IMR-90 (cell line): ENCODE measurements around the gene DDHD1. TPM values are rescaled to one million over a fixed set of nuclear protein-coding genes. Genes with fewer than 3 reads are reported as not detected.

Source experiments
- ATAC-seq: fragments of 200-7000 bp; cut with Tn5 transposase; 2 replicates; pipeline ENCODE4 v1.9.1; 2020; ENCODE audit warnings: low read depth, mild to moderate bottlenecking, moderate library complexity
- BruUV-seq: library from RNA; stranded (reverse); fragments of 400-500 nt; replicated peaks from 2 replicates; lab custom pipeline; 2021; lab: Mats Ljungman, UMichigan
- CTCF ChIA-PET: fragments of 300-600 bp; formaldehyde crosslinking; extraction: SDS; loops from one replicate; lab custom pipeline; 2021; ENCODE audit warnings: antibody characterized with exemption; lab: Yijun Ruan, JAX
- POLR2A ChIA-PET: fragments of 300-600 bp; sonication (Branson Sonifier 250); formaldehyde crosslinking; loops from one replicate; lab custom pipeline; 2022; ENCODE audit warnings: antibody characterized with exemption; ENCODE audit not compliant: unreplicated experiment; lab: Charles Lee
- DNase-seq: peaks from one replicate; pipeline ENCODE4 v3.0.0; 2013
- H2AFZ ChIP-seq: replicated peaks from 2 replicates; pipeline ENCODE3; 2013; ENCODE audit warnings: low read length, mild to moderate bottlenecking; ENCODE audit not compliant: poor library complexity
- H2AK5ac ChIP-seq: 2 replicates; pipeline ENCODE4 v1.6.1; 2013; ENCODE audit warnings: low read depth, low read length, inconsistent platforms
- H2AK9ac ChIP-seq: replicated peaks from 2 replicates; pipeline ENCODE3; 2013; ENCODE audit warnings: mild to moderate bottlenecking, low read depth, low read length, moderate library complexity; ENCODE audit not compliant: poor library complexity
- H2BK120ac ChIP-seq: 2 replicates; pipeline ENCODE4 v1.6.1; 2013; ENCODE audit warnings: low read depth, low read length, inconsistent platforms
- H2BK15ac ChIP-seq: 3 replicates; pipeline ENCODE4 v1.6.1; 2013; ENCODE audit warnings: low read depth, low read length, inconsistent platforms
- H2BK20ac ChIP-seq: 2 replicates; pipeline ENCODE4 v1.6.1; 2013; ENCODE audit warnings: low read depth, mild to moderate bottlenecking, inconsistent platforms, low read length, moderate library complexity
- H2BK5ac ChIP-seq: 2 replicates; pipeline ENCODE4 v1.6.1; 2013; ENCODE audit warnings: mild to moderate bottlenecking, low read depth, low read length, inconsistent platforms; ENCODE audit not compliant: poor library complexity, severe bottlenecking
- H3K14ac ChIP-seq: replicated peaks from 2 replicates; pipeline ENCODE4 v1.6.1; 2013; ENCODE audit warnings: low read depth, low read length, inconsistent platforms
- H3K18ac ChIP-seq: 2 replicates; pipeline ENCODE4 v1.6.1; 2013; ENCODE audit warnings: low read depth, low read length, control low read depth
- H3K23ac ChIP-seq: 2 replicates; pipeline ENCODE4 v1.6.1; 2013; ENCODE audit warnings: low read depth, low read length, inconsistent platforms
- H3K27ac ChIP-seq: 2 replicates; pipeline ENCODE4 v1.5.1; 2013; ENCODE audit warnings: mild to moderate bottlenecking, control low read depth, low read length; ENCODE audit not compliant: insufficient read depth
- H3K27me3 ChIP-seq: 2 replicates; pipeline ENCODE4 v1.6.1; 2013; ENCODE audit warnings: low read length; ENCODE audit not compliant: control insufficient read depth, insufficient read depth
- H3K36me3 ChIP-seq: 2 replicates; pipeline ENCODE4 v1.6.1; 2013; ENCODE audit warnings: low read length, mixed read lengths; ENCODE audit not compliant: control insufficient read depth, insufficient read depth
- H3K4ac ChIP-seq: 2 replicates; pipeline ENCODE4 v1.6.1; 2013; ENCODE audit warnings: low read depth, low read length, inconsistent platforms
- H3K4me1 ChIP-seq: 2 replicates; pipeline ENCODE4 v1.6.1; 2013; ENCODE audit warnings: low read length, mixed read lengths; ENCODE audit not compliant: control insufficient read depth, insufficient read depth
- H3K4me2 ChIP-seq: 2 replicates; pipeline ENCODE4 v1.6.1; 2013; ENCODE audit warnings: low read depth, mild to moderate bottlenecking, control low read depth, low read length, moderate library complexity
- H3K4me3 ChIP-seq: 2 replicates; pipeline ENCODE4 v1.5.1; 2013; ENCODE audit warnings: low read depth, mild to moderate bottlenecking, control low read depth, low read length, moderate library complexity; ENCODE audit not compliant: insufficient read depth
- H3K56ac ChIP-seq: 2 replicates; pipeline ENCODE4 v1.6.1; 2013; ENCODE audit warnings: low read length, inconsistent platforms; ENCODE audit not compliant: insufficient read depth; ENCODE audit errors: extremely low read depth
- H3K79me1 ChIP-seq, 2 experiments: 2 replicates each; pipeline ENCODE4 v1.6.1; 2013; ENCODE audit warnings: low read length in 2 of 2, inconsistent platforms in 1 of 2, low read depth in 1 of 2
- H3K9ac ChIP-seq: 2 replicates; pipeline ENCODE4 v1.6.1; 2013; ENCODE audit warnings: low read depth, low read length, control low read depth
- H3K9me1 ChIP-seq: 2 replicates; pipeline ENCODE4 v1.6.1; 2013; ENCODE audit warnings: low read length, inconsistent platforms; ENCODE audit not compliant: insufficient read depth
- H3K9me3 ChIP-seq: 2 replicates; pipeline ENCODE4 v1.6.1; 2013; ENCODE audit warnings: low read length; ENCODE audit not compliant: control insufficient read depth, insufficient read depth
- H4K20me1 ChIP-seq: 2 replicates; pipeline ENCODE4 v1.6.1; 2013; ENCODE audit warnings: low read length, inconsistent platforms; ENCODE audit not compliant: insufficient read depth
- H4K5ac ChIP-seq: 2 replicates; pipeline ENCODE4 v1.6.1; 2013; ENCODE audit warnings: mild to moderate bottlenecking, low read depth, low read length, control low read depth
- H4K8ac ChIP-seq, 2 experiments: 2 replicates each; pipeline ENCODE4 v1.6.1; 2013; ENCODE audit warnings: low read depth in 2 of 2, low read length in 2 of 2, control low read depth in 1 of 2, inconsistent platforms in 1 of 2
- H4K91ac ChIP-seq: 2 replicates; pipeline ENCODE4 v1.6.1; 2013; ENCODE audit warnings: low read depth, low read length, inconsistent platforms; ENCODE audit not compliant: insufficient read depth
- BHLHE40 ChIP-seq: fragments of 150-350 bp; IDR thresholded peaks from 2 replicates; pipeline ENCODE4 v1.6.1; 2016; ENCODE audit warnings: mild to moderate bottlenecking, low read depth, low read length
- CEBPB ChIP-seq: IDR thresholded peaks from 2 replicates; pipeline ENCODE4 v1.6.1; 2012; ENCODE audit warnings: low read depth, low read length, improper control_type of control experiment
- CHD1 ChIP-seq: IDR thresholded peaks from 2 replicates; pipeline ENCODE4 v1.6.1; 2012; ENCODE audit warnings: low read depth, low read length, improper control_type of control experiment
- FOS ChIP-seq: fragments of 150-350 bp; IDR thresholded peaks from 2 replicates; pipeline ENCODE4 v1.6.1; 2016; ENCODE audit warnings: low read depth, low read length
- MAFK ChIP-seq: IDR thresholded peaks from 2 replicates; pipeline ENCODE4 v1.6.1; 2012; ENCODE audit warnings: low read depth, low read length, improper control_type of control experiment
- MAZ ChIP-seq: IDR thresholded peaks from 2 replicates; pipeline ENCODE4 v1.6.1; 2012; ENCODE audit warnings: low read depth, mild to moderate bottlenecking, low read length, improper control_type of control experiment, moderate library complexity, borderline replicate concordance
- MXI1 ChIP-seq: IDR thresholded peaks from 2 replicates; pipeline ENCODE4 v1.6.1; 2012; ENCODE audit warnings: low read depth, mild to moderate bottlenecking, low read length, moderate library complexity, borderline replicate concordance
- NFE2L2 ChIP-seq: fragments of 150-350 bp; IDR thresholded peaks from 2 replicates; pipeline ENCODE4 v1.6.1; 2016; ENCODE audit warnings: low read depth, mild to moderate bottlenecking, low read length
- POLR2A ChIP-seq: IDR thresholded peaks from 2 replicates; pipeline ENCODE4 v1.6.1; 2012; ENCODE audit warnings: mild to moderate bottlenecking, low read depth, low read length
- RAD21 ChIP-seq: IDR thresholded peaks from 2 replicates; pipeline ENCODE4 v1.6.1; 2012; ENCODE audit warnings: low read length, improper control_type of control experiment
- RCOR1 ChIP-seq: IDR thresholded peaks from 2 replicates; pipeline ENCODE4 v1.6.1; 2012; ENCODE audit warnings: mild to moderate bottlenecking, low read length, improper control_type of control experiment; ENCODE audit not compliant: insufficient replicate concordance
- RFX5 ChIP-seq: IDR thresholded peaks from 2 replicates; pipeline ENCODE4 v1.8.0; 2012; ENCODE audit warnings: low read depth, mild to moderate bottlenecking, low read length, moderate library complexity
- SMC3 ChIP-seq: fragments of 150-350 bp; IDR thresholded peaks from 2 replicates; pipeline ENCODE4 v1.6.1; 2016; ENCODE audit warnings: low read depth, mild to moderate bottlenecking, antibody characterized with exemption, low read length, moderate library complexity
- WGBS, 2 experiments: methylation state at CpG; one replicate each; pipeline versions ENCODE4 v1.1.5 to v1.1.7; 2013; ENCODE audit warnings: missing lambda C conversion rate in 2 of 2; ENCODE audit not compliant: insufficient read length in 1 of 2; ENCODE audit errors: extremely low coverage in 2 of 2; 5-methylcytosine and 5-hydroxymethylcytosine counted together
- dilution Hi-C: fragments of 300-500 bp; cut with HindIII; formaldehyde crosslinking; loops from one replicate; pipeline ENCODE4 v1.14.3; 2018; ENCODE audit warnings: low sequenced_read_pairs; ENCODE audit not compliant: unreplicated experiment
- in situ Hi-C: fragments of 300-500 bp; cut with MboI; formaldehyde crosslinking; loops from 3 replicates; pipeline ENCODE4 v1.14.3; 2019; ENCODE audit warnings: low sequenced_read_pairs, inconsistent platforms, mixed read lengths
- intact Hi-C: fragments of 100-400 bp; cut with micrococcal nuclease; formaldehyde crosslinking; loops from 2 replicates; pipeline ENCODE4 v1.10.0; 2022
- polyA plus RNA-seq, 3 experiments: library from polyadenylated mRNA; depleted of rRNA; stranded (reverse); fragments of >200 nt; gene quantifications; 2 replicates each; pipeline ENCODE4 v1.2.3, GENCODE V29; 2012; ENCODE audit warnings: low replicate concordance in 1 of 3
- total RNA-seq: library from RNA; depleted of rRNA; stranded (reverse); fragments of >200 nt; gene quantifications from 2 replicates; pipeline ENCODE4 v1.2.3, GENCODE V29; 2012
- TF ChIP-seq, protein P1 (sequence below): fragments of 150-350 bp; IDR thresholded peaks from 2 replicates; pipeline ENCODE4 v1.6.1; 2016; ENCODE audit warnings: low read depth, mild to moderate bottlenecking, low read length, moderate library complexity, borderline replicate concordance
- TF ChIP-seq, protein P2 (sequence below): conservative IDR thresholded peaks from 2 replicates; pipeline ENCODE4 v1.5.1; 2012; ENCODE audit warnings: mild to moderate bottlenecking, low read depth, low read length, improper control_type of control experiment
- TF ChIP-seq, protein P3 (sequence below): fragments of 150-350 bp; IDR thresholded peaks from 2 replicates; pipeline ENCODE4 v1.6.1; 2017; ENCODE audit warnings: mild to moderate bottlenecking, antibody characterized with exemption, low read length, low read depth

Gene DDHD1
- total and polyA plus RNA-seq, 2 of the 4 experiments (the other 2 are of a cell fraction), result 4.5 to 9.0 TPM

DNA sequence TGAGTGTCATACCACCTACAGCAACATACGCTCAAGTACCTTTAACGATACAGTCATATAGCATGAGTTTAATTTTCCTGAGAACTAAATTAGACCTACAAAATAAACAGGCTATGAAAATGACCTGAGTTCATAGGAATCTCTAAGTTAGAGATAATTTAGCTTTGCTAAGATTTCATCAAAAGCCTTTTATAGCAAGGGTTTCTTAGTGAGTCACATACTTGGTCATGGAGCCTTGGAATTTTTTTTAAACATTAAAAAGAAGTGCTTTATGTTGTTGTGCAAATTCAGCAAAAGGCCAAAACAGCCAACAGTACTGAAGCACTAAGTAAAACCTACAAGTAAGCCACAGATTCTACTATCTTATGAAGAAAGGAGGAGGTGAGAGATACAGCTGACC, 108.6 kb downstream of the DDHD1 start:
- peak overlapping the region; percentile 50; the same call in 1 of the 2 replicates for H3K9ac ChIP-seq
- peak; percentile 67; the same call in 1 of the 2 replicates for TF ChIP-seq CEBPB
- peak; percentile 85 for TF ChIP-seq MAFK
- no peak for TF ChIP-seq CHD1
- TF ChIP-seq, protein P1, sequence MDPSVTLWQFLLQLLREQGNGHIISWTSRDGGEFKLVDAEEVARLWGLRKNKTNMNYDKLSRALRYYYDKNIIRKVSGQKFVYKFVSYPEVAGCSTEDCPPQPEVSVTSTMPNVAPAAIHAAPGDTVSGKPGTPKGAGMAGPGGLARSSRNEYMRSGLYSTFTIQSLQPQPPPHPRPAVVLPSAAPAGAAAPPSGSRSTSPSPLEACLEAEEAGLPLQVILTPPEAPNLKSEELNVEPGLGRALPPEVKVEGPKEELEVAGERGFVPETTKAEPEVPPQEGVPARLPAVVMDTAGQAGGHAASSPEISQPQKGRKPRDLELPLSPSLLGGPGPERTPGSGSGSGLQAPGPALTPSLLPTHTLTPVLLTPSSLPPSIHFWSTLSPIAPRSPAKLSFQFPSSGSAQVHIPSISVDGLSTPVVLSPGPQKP, result no peak
- TF ChIP-seq RCOR1, result no peak
- TF ChIP-seq, protein P2, sequence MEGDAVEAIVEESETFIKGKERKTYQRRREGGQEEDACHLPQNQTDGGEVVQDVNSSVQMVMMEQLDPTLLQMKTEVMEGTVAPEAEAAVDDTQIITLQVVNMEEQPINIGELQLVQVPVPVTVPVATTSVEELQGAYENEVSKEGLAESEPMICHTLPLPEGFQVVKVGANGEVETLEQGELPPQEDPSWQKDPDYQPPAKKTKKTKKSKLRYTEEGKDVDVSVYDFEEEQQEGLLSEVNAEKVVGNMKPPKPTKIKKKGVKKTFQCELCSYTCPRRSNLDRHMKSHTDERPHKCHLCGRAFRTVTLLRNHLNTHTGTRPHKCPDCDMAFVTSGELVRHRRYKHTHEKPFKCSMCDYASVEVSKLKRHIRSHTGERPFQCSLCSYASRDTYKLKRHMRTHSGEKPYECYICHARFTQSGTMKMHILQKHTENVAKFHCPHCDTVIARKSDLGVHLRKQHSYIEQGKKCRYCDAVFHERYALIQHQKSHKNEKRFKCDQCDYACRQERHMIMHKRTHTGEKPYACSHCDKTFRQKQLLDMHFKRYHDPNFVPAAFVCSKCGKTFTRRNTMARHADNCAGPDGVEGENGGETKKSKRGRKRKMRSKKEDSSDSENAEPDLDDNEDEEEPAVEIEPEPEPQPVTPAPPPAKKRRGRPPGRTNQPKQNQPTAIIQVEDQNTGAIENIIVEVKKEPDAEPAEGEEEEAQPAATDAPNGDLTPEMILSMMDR, result no peak
- TF ChIP-seq FOS, result peak; percentile 54; the same call in 1 of the 2 replicates
- TF ChIP-seq MAZ, result no peak
- no peak for TF ChIP-seq RFX5
- TF ChIP-seq, protein P3, sequence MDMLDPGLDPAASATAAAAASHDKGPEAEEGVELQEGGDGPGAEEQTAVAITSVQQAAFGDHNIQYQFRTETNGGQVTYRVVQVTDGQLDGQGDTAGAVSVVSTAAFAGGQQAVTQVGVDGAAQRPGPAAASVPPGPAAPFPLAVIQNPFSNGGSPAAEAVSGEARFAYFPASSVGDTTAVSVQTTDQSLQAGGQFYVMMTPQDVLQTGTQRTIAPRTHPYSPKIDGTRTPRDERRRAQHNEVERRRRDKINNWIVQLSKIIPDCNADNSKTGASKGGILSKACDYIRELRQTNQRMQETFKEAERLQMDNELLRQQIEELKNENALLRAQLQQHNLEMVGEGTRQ, result no peak
- no peak for TF ChIP-seq BHLHE40
- TF ChIP-seq RAD21, result no peak
- no peak for TF ChIP-seq SMC3
- TF ChIP-seq MXI1, result no peak
- no peak for TF ChIP-seq POLR2A
- no peak for TF ChIP-seq NFE2L2
- no peaks in the 10 kb centered on the region for H4K20me1 ChIP-seq
- ATAC-seq, result peak; percentile 70
- peak overlapping the region; percentile 89 for H2BK120ac ChIP-seq
- no peaks in the 10 kb centered on the region for H3K9me3 ChIP-seq
- H2BK15ac ChIP-seq, result peak overlapping the region; percentile 71
- peak overlapping the region; percentile 84 for H4K5ac ChIP-seq
- in situ Hi-C loops (no loop called here), dilution Hi-C loops (no loop called here), intact Hi-C loops (loop anchor here (2.0 to 10.0 kb wide), 4 partner anchors 34 to 1300 kb away; partner anchors contain the start of gene FERMT2)
- H3K4me3 ChIP-seq, result no peak overlapping the region
- ChIA-PET CTCF (no interaction called here), POLR2A (interaction anchor here (0.5 to 1.0 kb wide), 2 partner anchors 96 to 167 kb away, joined by 3 read pairs; no protein-coding TSS in a partner anchor)
- H4K8ac ChIP-seq, result peak overlapping the region; percentile 2 to 85; a peak in 2 of 4 replicates
- peak overlapping the region; percentile 82 for H3K27ac ChIP-seq
- peak overlapping the region; percentile 80 for H3K14ac ChIP-seq
- peak; percentile 91 for DNase-seq
- peak overlapping the region; percentile 70 for H3K23ac ChIP-seq
- peak overlapping the region; percentile 71 for H3K4me2 ChIP-seq
- H2AFZ ChIP-seq, result peak overlapping the region; percentile 2
- peaks cover 1% of the 10 kb centered on the region; the same call in 1 of the 2 replicates for H3K36me3 ChIP-seq
- BruUV-seq, result no TSS peak
- H3K18ac ChIP-seq, result peak overlapping the region; percentile 94
- peak overlapping the region; percentile 71; the same call in 1 of the 2 replicates for H2AK5ac ChIP-seq
- H3K79me1 ChIP-seq, result peaks cover 0 to 14% of the 10 kb centered on the region in 2 experiments; a peak in 2 of 4 replicates
- H3K4ac ChIP-seq, result peak overlapping the region; percentile 89
- H3K56ac ChIP-seq, result peak overlapping the region; percentile 71
- H4K91ac ChIP-seq, result peak overlapping the region; percentile 81; the same call in 1 of the 2 replicates
- peaks cover 17% of the 10 kb centered on the region; the same call in 1 of the 2 replicates for H3K9me1 ChIP-seq
- peak overlapping the region; percentile 97 for H2BK20ac ChIP-seq
- no peaks in the 10 kb centered on the region for H3K27me3 ChIP-seq
- H2AK9ac ChIP-seq, result no peak overlapping the region
- peak overlapping the region; percentile 98 for H2BK5ac ChIP-seq
- H3K4me1 ChIP-seq, result peaks cover 19% of the 10 kb centered on the region
- WGBS, 2 experiments, result no CpG with 5 or more reads among the region's 2 CpGs
